Lower leg skin (tissue), 4 donors: Measurements from ENCODE around the gene RPN2. TPM values are rescaled to one million over a fixed set of nuclear protein-coding genes. Genes with fewer than 3 reads are reported as not detected.
A peak's percentile ranks its signal among the peaks of the same experiment; 100 is the strongest.

ENCODE experiments used
- DNase-seq, 2 donors: peaks; one replicate each; pipeline ENCODE4 v3.0.0-alpha.2; 2019; ENCODE audit warnings: low spot score in 2 of 2
- H3K4me3 ChIP-seq: fragments of 200-600 bp; sonication (generic); 2 replicates; pipeline ENCODE4 v1.5.1; 2017; ENCODE audit warnings: mild to moderate bottlenecking, low read depth; ENCODE audit not compliant: poor library complexity, severe bottlenecking
- POLR2A ChIP-seq, 2 donors: fragments of 450-650 bp; IDR thresholded peaks; one replicate each; pipeline ENCODE4 v1.6.1; 2016 to 2017; ENCODE audit warnings: antibody characterized with exemption in 2 of 2, mild to moderate bottlenecking in 1 of 2, moderate library complexity in 1 of 2
- WGBS, 2 donors: methylation state at CpG; one replicate each; pipeline ENCODE4 v1.1.5; 2018; 5-methylcytosine and 5-hydroxymethylcytosine counted together
- intact Hi-C: fragments of 100-400 bp; cut with DNase I; formaldehyde crosslinking; loops from one replicate; pipeline ENCODE4 v1.15.0; 2023; ENCODE audit warnings: low total_unique reads
- total RNA-seq, 4 donors: library from RNA; depleted of rRNA; stranded (reverse); fragments of >200 nt; gene quantifications; one replicate each; pipeline ENCODE4 v1.1.0, GENCODE V29; 2016
- TF ChIP-seq, protein P1 (sequence below), 3 donors: fragments of 450-650 bp; IDR thresholded peaks; one replicate each; pipeline ENCODE4 v1.5.1; 2016; ENCODE audit warnings: antibody characterized with exemption in 3 of 3, mild to moderate bottlenecking in 3 of 3, moderate library complexity in 2 of 3

Gene RPN2
- total RNA-seq, 4 donors from 2014 or later = 76.0 to 128 (median 102) TPM

- 65 to 69% methylated on average over 2 of the region's 2 CpGs for WGBS, 2 donors
- H3K4me3 ChIP-seq = no peak overlapping the region
- intact Hi-C loops = no loop called here
- no peak for DNase-seq
- no peak for TF ChIP-seq POLR2A (IDR thresholded peaks at IDR 0.05)
- TF ChIP-seq, protein P1, sequence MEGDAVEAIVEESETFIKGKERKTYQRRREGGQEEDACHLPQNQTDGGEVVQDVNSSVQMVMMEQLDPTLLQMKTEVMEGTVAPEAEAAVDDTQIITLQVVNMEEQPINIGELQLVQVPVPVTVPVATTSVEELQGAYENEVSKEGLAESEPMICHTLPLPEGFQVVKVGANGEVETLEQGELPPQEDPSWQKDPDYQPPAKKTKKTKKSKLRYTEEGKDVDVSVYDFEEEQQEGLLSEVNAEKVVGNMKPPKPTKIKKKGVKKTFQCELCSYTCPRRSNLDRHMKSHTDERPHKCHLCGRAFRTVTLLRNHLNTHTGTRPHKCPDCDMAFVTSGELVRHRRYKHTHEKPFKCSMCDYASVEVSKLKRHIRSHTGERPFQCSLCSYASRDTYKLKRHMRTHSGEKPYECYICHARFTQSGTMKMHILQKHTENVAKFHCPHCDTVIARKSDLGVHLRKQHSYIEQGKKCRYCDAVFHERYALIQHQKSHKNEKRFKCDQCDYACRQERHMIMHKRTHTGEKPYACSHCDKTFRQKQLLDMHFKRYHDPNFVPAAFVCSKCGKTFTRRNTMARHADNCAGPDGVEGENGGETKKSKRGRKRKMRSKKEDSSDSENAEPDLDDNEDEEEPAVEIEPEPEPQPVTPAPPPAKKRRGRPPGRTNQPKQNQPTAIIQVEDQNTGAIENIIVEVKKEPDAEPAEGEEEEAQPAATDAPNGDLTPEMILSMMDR (IDR thresholded peaks at IDR 0.05) = no peak
These were observed 26.7 kb downstream of the RPN2 start for GRCh38 chr20:37205794-37206193.

GRCh38 chr20:37207171-37207570 lies 28.0 kb downstream of the RPN2 start:
- DNase-seq = peak in 1 of 2 donors; percentile 34
- WGBS, 2 donors = 89 to 90% methylated on average over 11 of the region's 11 CpGs
- intact Hi-C loops = no loop called here
- TF ChIP-seq POLR2A (IDR thresholded peaks at IDR 0.05) = no peak
- TF ChIP-seq, protein P1 (IDR thresholded peaks at IDR 0.05) = no peak
- H3K4me3 ChIP-seq = no peak overlapping the region

GRCh38 chr20:37209193-37209592 lies 30.1 kb downstream of the RPN2 start:
- 98 to 99% methylated on average over 3 of the region's 3 CpGs for WGBS, 2 donors
- intact Hi-C loops = no loop called here
- DNase-seq = peak in 1 of 2 donors; percentile 8
- TF ChIP-seq, protein P1 (IDR thresholded peaks at IDR 0.05) = no peak
- TF ChIP-seq POLR2A (IDR thresholded peaks at IDR 0.05) = no peak
- H3K4me3 ChIP-seq = no peak overlapping the region

DNA sequence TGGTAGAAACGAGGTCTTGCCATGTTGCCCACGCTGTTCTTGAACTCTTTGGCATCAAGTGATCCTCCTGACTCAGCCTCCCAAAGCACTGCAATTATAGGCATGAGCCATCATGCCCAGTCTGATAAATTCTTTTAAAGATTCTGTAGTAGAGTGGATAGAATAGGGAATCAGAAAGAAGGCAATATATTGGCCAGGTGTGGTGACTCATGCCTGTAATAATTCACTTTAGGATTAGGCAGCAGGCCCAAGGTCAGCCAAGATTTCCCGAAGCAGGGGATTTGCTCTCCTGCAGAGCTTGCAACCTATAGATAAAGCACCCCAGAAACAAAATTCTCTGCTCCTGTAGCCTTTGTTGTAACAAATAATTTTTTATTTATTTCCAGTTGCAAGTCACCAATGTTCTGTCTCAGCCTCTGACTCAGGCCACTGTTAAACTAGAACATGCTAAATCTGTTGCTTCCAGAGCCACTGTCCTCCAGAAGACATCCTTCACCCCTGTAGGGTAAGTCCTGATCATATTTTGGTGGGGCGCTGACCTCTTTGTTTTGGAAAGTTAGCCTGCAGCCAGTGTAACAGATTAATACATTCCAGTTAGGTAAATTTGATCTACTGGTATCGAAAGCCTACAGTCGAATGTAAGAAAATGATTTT lies 30.7 kb downstream of the RPN2 start:
- DNase-seq = peak in 1 of 2 donors; percentile 13
- TF ChIP-seq, protein P1 (IDR thresholded peaks at IDR 0.05) = no peak
- TF ChIP-seq POLR2A (IDR thresholded peaks at IDR 0.05) = no peak
- 67 to 73% methylated on average over 6 of the region's 6 CpGs for WGBS, 2 donors
- H3K4me3 ChIP-seq = no peak overlapping the region
- intact Hi-C loops = no loop called here

- no peak for DNase-seq
- TF ChIP-seq POLR2A (IDR thresholded peaks at IDR 0.05) = no peak
- TF ChIP-seq, protein P1 (IDR thresholded peaks at IDR 0.05) = no peak
- intact Hi-C loops = no loop called here
- 94 to 96% methylated on average over 4 of the region's 4 CpGs for WGBS, 2 donors
- no peak overlapping the region for H3K4me3 ChIP-seq
These were observed 39.3 kb downstream of the RPN2 start for GRCh38 chr20:37218441-37218840.

- TF ChIP-seq POLR2A (IDR thresholded peaks at IDR 0.05) = no peak
- 73 to 74% methylated on average over 4 of the region's 4 CpGs for WGBS, 2 donors
- intact Hi-C loops = no loop called here
These were observed 39.8 kb downstream of the RPN2 start for GRCh38 chr20:37218976-37219375.

More at GRCh38 chr20:37218976-37219375, 39.8 kb downstream of the RPN2 start:
- no peak overlapping the region for H3K4me3 ChIP-seq
- no peak for DNase-seq
